ACHN (cell line): Measurements from ENCODE around the gene NUDT4.

Experiments
- DNase-seq: peaks from one replicate; pipeline ENCODE4 v3.0.0-alpha.2; 2015
- in situ Hi-C: cut with HindIII; loops from 2 replicates; pipeline ENCODE4 v1.10.0; 2017; ENCODE audit warnings: low sequenced_read_pairs, low pct_ligation_motif_present, low pct_unique_long_range_greater_than_20kb

Gene NUDT4

DNA sequence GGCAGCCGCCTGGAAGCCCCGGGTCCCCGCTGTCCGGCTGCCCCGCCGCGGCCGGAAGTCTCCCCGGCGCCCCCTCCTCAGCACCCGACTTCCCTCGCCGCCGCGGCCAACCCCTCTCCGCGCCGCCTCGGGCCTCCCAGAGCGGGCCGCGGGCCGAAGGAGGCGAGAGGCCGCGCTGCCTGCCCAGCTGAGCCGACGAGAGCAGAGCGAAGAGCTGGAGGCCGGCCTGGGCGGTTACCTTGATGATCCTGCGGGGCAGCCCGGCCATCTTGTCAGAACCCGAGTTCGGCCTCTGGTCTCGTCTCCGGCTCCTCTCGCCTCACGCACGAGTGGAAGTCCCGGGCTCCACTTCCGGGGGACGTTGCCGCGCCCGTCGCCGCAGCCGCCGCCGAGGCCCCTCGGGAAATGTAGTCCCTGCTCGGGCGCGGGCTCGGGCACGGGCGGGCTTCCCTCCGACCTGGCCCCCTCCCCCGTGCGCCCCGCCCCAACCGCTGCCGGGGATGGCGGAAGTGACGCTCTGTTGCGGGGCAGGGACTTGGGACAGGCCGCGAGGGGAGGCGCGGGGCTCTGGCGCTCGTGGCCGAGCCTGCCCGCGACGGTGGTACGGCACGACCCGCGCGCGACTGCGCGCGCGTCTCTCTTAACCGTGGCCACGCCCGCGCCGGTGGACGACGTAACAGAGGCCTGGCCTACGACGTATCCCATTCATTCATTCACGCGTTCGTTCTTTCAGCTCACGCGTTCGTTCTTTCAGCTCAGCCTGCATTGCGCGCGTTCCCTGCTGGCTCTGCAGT lies 64.1 kb downstream of the NUDT4 start, which contains the start of gene UBE2N:
UBE2N (minus strand) TSS at position 331 of the 794 bp plus-strand sequence; CDS start at position 268, 63 bp downstream.
- peak; percentile 98 for DNase-seq
- in situ Hi-C loops = no loop called here

DNA sequence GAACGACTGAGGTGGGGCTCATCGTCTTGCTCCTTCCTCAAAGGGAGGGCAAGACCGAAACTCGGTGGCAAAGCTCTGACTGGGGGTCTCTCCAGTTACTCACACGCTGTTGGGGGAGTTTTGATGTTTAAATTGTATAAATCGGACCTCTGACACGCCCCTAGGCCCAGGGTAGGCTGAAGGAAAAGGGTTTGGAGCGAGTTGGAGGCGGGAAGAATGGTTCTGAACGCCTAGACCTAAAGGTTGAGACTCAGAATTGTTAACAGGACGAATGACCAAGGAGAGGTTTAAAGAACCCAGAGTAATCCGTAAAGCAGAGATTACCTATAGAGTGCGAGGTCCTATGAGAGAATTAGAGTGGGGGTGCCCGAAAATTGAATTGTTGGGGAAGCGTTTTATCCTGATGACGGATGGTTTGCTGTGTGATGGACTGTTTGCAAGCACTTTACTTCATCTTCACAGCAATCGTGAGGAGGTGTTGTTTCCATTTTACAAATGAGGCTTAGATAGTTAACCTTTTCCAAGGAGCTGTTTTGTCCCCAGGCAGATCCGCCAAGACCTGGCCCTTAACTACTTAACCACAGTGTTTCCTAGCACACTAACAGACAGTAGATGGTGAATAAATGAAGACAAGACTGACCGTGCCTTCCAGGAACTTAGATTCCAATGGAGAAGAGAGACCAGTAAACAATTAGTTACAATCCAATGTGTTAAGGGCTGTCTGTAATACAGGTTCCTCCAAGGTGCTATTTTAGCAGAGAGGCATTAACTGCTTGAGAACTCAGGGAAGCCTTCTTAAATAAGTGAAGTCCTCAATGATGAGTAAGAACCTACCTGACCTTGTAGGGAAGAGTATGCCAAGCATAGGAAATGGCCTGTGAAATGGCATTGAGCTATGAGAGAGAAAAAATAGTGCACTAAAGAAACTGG lies 65.0 kb downstream of the NUDT4 start:
- in situ Hi-C loops = no loop called here
- peak; percentile 25 for DNase-seq

DNA sequence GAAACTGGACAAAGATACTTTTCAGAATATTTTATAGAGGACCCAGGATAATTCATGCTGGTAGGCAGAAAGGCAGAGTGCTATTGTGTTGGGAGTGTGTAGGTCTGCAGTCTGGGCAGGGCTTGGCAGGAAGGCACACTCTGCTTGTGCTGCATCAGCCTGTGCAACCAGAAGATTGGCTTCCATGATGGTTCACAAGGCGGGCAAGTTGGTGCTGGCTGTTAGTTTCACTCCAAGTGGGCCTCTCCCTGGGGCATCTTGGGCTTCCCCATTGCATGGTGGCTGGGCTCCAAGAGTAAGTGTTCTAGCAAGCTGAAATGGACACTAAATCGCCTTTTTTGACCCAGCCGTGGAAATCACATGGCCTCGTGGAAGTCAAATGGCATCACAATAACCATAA lies 65.9 kb downstream of the NUDT4 start:
- in situ Hi-C loops = no loop called here
- no peak for DNase-seq

DNA sequence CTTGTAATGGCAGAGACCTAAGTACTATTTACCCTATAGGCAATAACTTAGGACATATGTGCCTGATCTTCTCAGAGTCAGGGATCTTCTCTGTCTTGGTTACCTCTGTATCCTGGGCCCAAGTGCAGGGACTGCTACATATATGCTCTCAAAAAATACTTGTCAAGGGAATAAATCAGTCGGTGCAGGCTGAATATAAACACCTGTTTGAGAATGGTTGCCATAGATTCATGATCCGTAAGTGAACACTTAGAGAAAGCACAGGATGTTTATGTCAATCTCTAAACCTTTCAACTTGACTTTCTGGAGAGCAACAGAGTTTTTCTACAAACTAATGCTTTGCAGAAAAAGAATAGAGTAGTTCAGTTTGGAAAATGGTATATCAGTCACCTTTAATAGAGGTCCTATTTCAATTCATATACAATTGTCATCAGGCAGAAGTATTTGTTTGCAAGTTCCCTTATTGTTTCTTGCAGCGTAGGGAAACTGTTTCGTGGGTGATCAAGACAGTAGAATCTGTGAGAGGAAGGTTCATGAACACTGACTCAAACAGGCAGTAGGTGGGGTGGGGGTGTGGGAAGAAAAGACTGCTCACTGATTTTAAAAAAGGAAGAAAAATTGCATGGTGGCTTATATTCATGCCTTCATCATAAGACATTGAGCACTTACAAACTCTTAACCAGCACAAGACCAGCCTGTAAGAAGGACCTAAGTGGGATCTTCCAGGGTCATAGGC lies 70.0 kb downstream of the NUDT4 start:
- in situ Hi-C loops = no loop called here
- DNase-seq = no peak

DNA sequence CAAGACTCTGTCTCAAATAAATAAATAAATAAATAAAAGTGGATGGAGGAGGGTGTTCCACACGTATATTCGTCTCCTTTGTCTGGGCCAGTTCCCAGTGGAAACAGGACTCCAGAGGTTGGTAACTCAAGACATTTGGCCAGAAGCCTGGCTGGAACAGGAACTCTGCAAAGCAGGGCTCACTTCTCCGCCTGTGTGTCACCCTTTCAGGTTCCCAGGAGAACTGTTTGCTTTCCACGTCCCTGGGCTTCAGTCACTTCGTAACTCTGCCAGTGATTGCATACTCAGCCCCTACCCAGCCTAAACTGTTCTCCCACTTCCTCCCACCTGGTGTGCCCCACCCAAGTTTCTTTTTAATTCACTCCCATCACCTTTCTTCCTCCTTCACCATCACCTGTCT lies 71.1 kb downstream of the NUDT4 start:
- DNase-seq = no peak
- in situ Hi-C loops = no loop called here

DNA sequence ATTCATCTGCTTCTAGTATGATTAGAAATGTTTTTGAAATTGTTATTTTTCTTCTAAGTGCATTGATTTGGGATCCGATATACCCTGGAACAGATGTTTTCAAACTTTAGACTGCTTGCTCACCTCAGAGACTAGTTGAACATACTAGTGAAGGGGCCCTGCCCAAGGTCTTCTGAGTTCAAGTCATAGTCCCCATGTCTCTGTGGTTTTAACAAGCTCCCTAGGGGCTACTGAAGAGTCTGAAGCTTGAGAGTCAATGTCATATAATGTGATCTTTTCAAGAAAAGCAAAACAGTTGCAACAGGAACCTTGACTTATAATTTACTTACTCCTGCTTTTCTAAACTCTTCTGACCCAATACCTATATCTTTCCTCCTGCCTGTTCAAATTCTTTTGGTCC lies 71.6 kb downstream of the NUDT4 start:
- in situ Hi-C loops = no loop called here
- no peak for DNase-seq

DNA sequence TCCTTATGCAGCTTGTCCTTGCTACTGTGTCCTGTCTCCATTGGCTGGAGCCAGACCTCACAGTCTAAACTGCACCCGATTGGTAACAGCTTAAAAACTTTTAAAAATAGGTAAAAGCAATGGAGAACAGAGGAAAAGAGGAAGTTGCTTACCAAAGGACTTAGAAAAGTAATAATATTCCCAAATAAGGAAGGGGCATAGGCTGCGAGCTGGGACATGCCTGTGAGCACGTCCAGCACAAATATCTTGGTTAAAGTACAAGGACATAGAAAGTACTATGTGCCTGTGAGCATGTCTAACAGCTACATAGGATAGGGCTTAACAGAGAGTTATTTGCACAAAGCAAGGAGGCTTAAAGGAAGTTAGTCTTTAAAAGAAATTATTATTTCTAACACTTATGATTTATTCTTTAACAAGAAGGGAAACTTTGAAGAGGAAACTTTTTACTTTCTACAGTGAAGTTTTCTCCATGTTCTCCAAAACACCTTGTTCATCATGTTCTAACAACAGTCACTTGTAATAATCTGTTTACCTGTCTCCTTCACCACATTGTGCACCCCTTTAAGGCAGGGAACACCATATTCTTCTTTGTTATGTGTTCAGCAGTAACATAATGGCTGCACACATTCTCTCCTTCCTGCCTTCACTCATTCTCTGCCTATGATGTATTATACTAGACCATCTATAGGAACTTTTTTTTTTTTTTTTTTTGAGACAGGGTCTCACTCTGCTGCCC lies 73.9 kb downstream of the NUDT4 start:
- in situ Hi-C loops = no loop called here
- no peak for DNase-seq

DNA sequence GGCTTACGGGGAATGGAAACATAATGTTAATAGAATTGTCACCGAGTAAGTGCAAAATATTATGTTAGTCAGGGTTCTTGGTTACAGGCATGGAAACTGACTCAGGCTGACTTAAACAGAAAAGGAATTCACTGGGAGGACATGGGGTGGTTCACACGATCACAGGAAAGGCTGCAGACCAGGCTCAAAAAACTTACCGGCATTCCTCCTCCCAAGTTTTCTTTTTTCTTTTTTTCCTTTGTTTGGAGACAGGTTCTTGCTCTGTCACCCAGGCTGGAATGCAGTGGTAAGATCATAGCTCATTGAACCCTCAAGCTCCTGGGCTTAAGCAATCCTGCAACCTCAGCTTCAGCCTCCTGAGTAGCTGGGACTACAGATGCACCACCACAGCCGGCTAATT lies 75.9 kb downstream of the NUDT4 start:
- DNase-seq = no peak
- in situ Hi-C loops = no loop called here

DNA sequence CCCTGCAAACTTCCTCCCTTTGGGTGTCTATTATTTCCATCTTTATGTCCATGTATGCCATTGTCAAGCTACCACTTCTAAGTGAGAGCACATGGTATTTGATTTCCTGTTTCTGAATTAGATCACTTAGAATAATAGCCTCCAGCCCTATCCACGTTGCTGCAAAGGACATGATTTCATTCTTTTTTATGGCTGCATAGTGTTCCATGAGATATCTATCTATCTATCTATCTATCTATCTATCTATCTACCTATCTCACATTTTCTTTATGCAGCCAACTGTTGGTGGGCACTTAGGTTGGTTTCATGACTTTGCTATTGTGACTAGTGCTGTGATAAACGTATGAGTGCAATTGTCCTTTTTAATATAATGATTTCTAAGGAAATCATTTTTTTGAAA lies 78.4 kb downstream of the NUDT4 start:
- DNase-seq = no peak
- in situ Hi-C loops = no loop called here
